Naive thymus-derived CD4-positive, alpha-beta T cell (primary cell): Measurements from ENCODE around the gene KPNA4. TPM values are rescaled to one million over a fixed set of nuclear protein-coding genes. Genes with fewer than 3 reads are reported as not detected.

ENCODE experiments used
- ATAC-seq: fragments of 150-1000 bp; cut with Tn5 transposase; 2 replicates; pipeline ENCODE4 v1.10.0; 2021; ENCODE audit warnings: mild to moderate bottlenecking, moderate library complexity
- CTCF ChIA-PET: fragments of 350-600 bp; sonication (Branson Sonifier 250); formaldehyde crosslinking; loops from one replicate; lab custom pipeline; 2021; ENCODE audit warnings: antibody characterized with exemption; lab: Charles Lee
- POLR2A ChIA-PET: fragments of 350-600 bp; sonication (Branson Sonifier 250); formaldehyde crosslinking; loops from one replicate; lab custom pipeline; 2021; ENCODE audit warnings: antibody characterized with exemption, inconsistent platforms; lab: Charles Lee
- DNase-seq, 9 donors: peaks; one replicate each; pipeline versions ENCODE4 v3.0.0 to v3.0.0-alpha.2; 2020 to 2022; ENCODE audit warnings: mixed read lengths in 1 of 9
- H3K27ac ChIP-seq: one replicate; pipeline ENCODE4 v1.7.0; 2013; ENCODE audit warnings: mild to moderate bottlenecking, low read depth, low read length, moderate library complexity
- H3K27me3 ChIP-seq, 2 donors: one replicate each; pipeline ENCODE4 v1.7.0; 2013; ENCODE audit warnings: low read length in 2 of 2, mild to moderate bottlenecking in 2 of 2, moderate library complexity in 2 of 2; ENCODE audit not compliant: control insufficient read depth in 2 of 2, insufficient read depth in 2 of 2
- H3K36me3 ChIP-seq, 3 experiments: 1 replicate in 2 of 3; 2 replicates in 1 of 3; pipeline ENCODE4 v1.7.0; 2013; ENCODE audit warnings: low read length in 3 of 3, mild to moderate bottlenecking in 3 of 3, moderate library complexity in 1 of 3; ENCODE audit not compliant: insufficient read depth in 3 of 3, control insufficient read depth in 2 of 3
- H3K4me1 ChIP-seq, 2 donors: one replicate each; pipeline ENCODE4 v1.7.0; 2013; ENCODE audit warnings: low read length in 2 of 2, mild to moderate bottlenecking in 2 of 2, moderate library complexity in 1 of 2; ENCODE audit not compliant: control insufficient read depth in 2 of 2, insufficient read depth in 2 of 2
- H3K4me3 ChIP-seq: 2 replicates; pipeline ENCODE4 v1.7.0; 2013; ENCODE audit warnings: mild to moderate bottlenecking, low read length
- H3K9me3 ChIP-seq, 3 experiments: 1 replicate in 2 of 3; 2 replicates in 1 of 3; pipeline ENCODE4 v1.7.0; 2013; ENCODE audit warnings: low read length in 3 of 3; ENCODE audit not compliant: control insufficient read depth in 2 of 3
- H3K27ac Mint-ChIP-seq, 9 donors: one replicate each; pipeline ENCODE4 v1.8.0; 2020 to 2022; ENCODE audit warnings: mixed read lengths in 9 of 9, mild to moderate bottlenecking in 8 of 9, moderate library complexity in 5 of 9, inconsistent platforms in 2 of 9
- H3K27me3 Mint-ChIP-seq, 5 donors: one replicate each; pipeline ENCODE4 v1.8.0; 2021 to 2022; ENCODE audit warnings: mixed read lengths in 5 of 5, mild to moderate bottlenecking in 1 of 5
- H3K36me3 Mint-ChIP-seq, 5 donors: one replicate each; pipeline ENCODE4 v1.8.0; 2020 to 2022; ENCODE audit warnings: mixed read lengths in 5 of 5, mild to moderate bottlenecking in 3 of 5, inconsistent platforms in 1 of 5
- H3K4me1 Mint-ChIP-seq, 7 donors: one replicate each; pipeline ENCODE4 v1.8.0; 2020 to 2022; ENCODE audit warnings: mixed read lengths in 7 of 7, mild to moderate bottlenecking in 3 of 7, inconsistent platforms in 1 of 7
- H3K4me3 Mint-ChIP-seq, 10 donors: one replicate each; pipeline ENCODE4 v1.8.0; 2020 to 2022; ENCODE audit warnings: mild to moderate bottlenecking in 10 of 10, mixed read lengths in 10 of 10, moderate library complexity in 6 of 10, inconsistent platforms in 2 of 10
- H3K9me3 Mint-ChIP-seq, 11 donors: one replicate each; pipeline ENCODE4 v1.8.0; 2020 to 2022; ENCODE audit warnings: mixed read lengths in 11 of 11, mild to moderate bottlenecking in 4 of 11, inconsistent platforms in 1 of 11, moderate library complexity in 1 of 11
- intact Hi-C, 2 donors: fragments of 100-400 bp; cut with micrococcal nuclease; formaldehyde crosslinking; loops; one replicate each; pipeline ENCODE4 v1.15.1; 2023
- polyA plus RNA-seq, 2 donors: library from polyadenylated mRNA; unstranded; fragments of 300-500 nt; fragmentation: Illumina TruSeq; gene quantifications; one replicate each; pipeline ENCODE4 v1.2.3, GENCODE V29; 2021
- total RNA-seq, 6 experiments: library from RNA in 5 of 6; stranded (reverse) in 5 of 6; gene quantifications; 1 replicate in 5 of 6; 2 replicates in 1 of 6; pipeline ENCODE4 v1.2.3 and lab custom pipeline; 2021 to 2026

KPNA4 gene
- total and polyA plus RNA-seq, 7 experiments from 2014 or later, result 5.9 to 55.4 (median 39.5) TPM

DNA sequence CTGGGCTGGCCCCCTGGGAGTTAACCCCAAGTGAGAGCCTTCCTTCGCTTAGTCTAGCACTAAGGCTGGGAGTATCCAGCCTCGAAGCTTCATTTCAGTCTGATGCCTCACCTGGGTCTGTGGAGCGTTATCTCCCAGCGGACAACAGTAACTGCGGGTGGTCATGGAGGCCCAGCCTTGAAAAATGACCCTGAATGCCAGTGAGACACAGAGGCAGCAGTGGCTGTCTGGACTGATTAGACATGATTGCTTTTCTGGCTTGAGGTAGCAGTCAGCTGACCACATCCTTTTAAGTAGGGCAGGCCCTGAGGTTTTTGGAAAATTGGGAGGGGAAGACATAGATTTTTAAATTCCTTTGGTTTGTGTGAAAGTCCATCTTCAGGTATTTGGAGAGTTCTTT, 87.6 kb downstream of the KPNA4 start:
- Mint-ChIP-seq H3K4me1 (no peaks in the 10 kb centered on the region), H3K27me3 (peaks cover 3 to 20% (median 12%) of the 10 kb centered on the region in 5 donors), H3K9me3 (peaks cover 0 to 2% (median 0%) of the 10 kb centered on the region in 11 donors), H3K27ac (no peak overlapping the region), H3K4me3 (no peak overlapping the region), H3K36me3 (no peaks in the 10 kb centered on the region)
- Histone ChIP-seq H3K36me3 (no peaks in the 10 kb centered on the region), H3K27me3 (no peaks in the 10 kb centered on the region), H3K27ac (no peak overlapping the region), H3K4me3 (no peak overlapping the region), H3K4me1 (no peaks in the 10 kb centered on the region), H3K9me3 (no peaks in the 10 kb centered on the region)
- intact Hi-C loops, result no loop called here
- DNase-seq (no peak), ATAC-seq (no peak)
- POLR2A ChIA-PET, result no interaction called here
- CTCF ChIA-PET, result no interaction called here

DNA sequence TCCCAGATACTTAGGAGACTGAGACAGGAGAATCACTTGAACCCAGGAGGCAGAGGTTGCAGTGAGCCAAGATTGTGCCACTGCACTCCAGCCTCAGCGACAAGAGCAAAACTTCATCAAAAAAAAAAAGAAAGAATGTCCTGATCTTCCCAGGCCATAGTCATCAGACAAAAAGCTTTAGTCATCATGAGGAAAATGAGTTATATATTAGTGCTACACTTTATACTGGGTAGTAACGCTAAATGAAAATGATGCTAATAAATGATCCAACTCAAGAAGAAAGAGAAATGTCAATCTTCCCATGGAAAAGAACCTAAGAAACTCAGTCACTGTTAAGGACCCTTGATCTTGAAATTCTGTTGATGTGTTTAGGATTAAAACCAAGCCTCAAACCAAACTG, 89.5 kb downstream of the KPNA4 start:
- no peaks in the 10 kb centered on the region for H3K4me1 Mint-ChIP-seq
- peaks cover 3 to 16% (median 8%) of the 10 kb centered on the region in 5 donors for H3K27me3 Mint-ChIP-seq
- Histone ChIP-seq H3K4me1 (no peaks in the 10 kb centered on the region), H3K9me3 (peaks cover 0 to 3% (median 0%) of the 10 kb centered on the region in 3 experiments), H3K36me3 (no peaks in the 10 kb centered on the region), H3K4me3 (no peak overlapping the region), H3K27me3 (no peaks in the 10 kb centered on the region), H3K27ac (no peak overlapping the region)
- H3K4me3 Mint-ChIP-seq, result no peak overlapping the region
- DNase-seq (no peak), ATAC-seq (no peak)
- intact Hi-C loops, result no loop called here
- ChIA-PET POLR2A (no interaction called here), CTCF (no interaction called here)
- peaks cover 0 to 6% (median 3%) of the 10 kb centered on the region in 11 donors for H3K9me3 Mint-ChIP-seq
- H3K36me3 Mint-ChIP-seq, result peaks cover 0 to 4% (median 0%) of the 10 kb centered on the region in 5 donors
- no peak overlapping the region for H3K27ac Mint-ChIP-seq

DNA sequence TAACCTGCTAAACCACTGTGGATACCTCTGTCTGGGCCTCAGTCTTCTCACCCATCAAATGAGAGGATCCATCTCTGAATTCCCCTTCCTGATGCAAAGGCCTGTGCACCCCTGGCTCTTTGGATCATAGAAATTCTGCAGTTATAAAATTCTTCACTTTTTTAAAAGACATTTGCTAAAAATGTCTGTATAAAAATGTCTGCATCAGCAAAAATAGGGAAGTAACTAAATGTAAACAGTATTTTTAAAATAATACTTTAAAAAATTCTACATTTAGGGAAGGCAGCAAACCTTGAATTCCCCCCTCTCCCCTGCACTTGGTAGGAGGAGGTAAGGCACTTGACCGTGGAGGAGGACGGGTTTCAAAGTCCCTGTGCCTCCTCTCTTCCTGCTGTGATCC, 90.2 kb downstream of the KPNA4 start:
- ChIA-PET CTCF (no interaction called here), POLR2A (no interaction called here)
- Histone ChIP-seq H3K27me3 (no peaks in the 10 kb centered on the region), H3K4me1 (no peaks in the 10 kb centered on the region), H3K9me3 (peaks cover 0 to 10% (median 0%) of the 10 kb centered on the region in 3 experiments), H3K4me3 (no peak overlapping the region), H3K36me3 (no peaks in the 10 kb centered on the region), H3K27ac (no peak overlapping the region)
- peaks cover 0 to 4% (median 0%) of the 10 kb centered on the region in 5 donors for H3K36me3 Mint-ChIP-seq
- H3K4me1 Mint-ChIP-seq, result no peaks in the 10 kb centered on the region
- peaks cover 0 to 12% (median 8%) of the 10 kb centered on the region in 11 donors for H3K9me3 Mint-ChIP-seq
- no peak overlapping the region for H3K27ac Mint-ChIP-seq
- DNase-seq (no peak), ATAC-seq (no peak)
- no peak overlapping the region for H3K4me3 Mint-ChIP-seq
- intact Hi-C loops, result no loop called here
- peaks cover 3 to 16% (median 7%) of the 10 kb centered on the region in 5 donors for H3K27me3 Mint-ChIP-seq

DNA sequence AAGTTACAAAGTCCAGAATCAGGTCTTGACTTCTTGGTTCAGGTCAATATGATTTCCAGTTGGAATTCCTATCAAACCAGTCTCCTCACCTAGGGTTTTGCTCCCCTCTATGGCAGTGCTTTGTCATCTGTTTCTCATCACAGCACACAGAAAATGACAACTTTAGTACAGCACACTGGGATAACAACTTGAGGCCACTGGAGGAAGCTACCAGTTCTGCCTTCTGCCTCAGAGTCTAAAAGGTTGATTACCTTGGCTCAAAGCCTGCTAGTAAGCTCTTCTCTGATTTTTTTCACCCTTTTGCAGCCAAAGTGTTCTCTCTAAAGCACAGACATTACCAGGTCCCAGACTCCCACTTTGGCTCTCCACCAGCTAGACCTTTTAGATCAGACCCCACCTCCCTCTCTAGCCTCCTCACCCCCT, 90.9 kb downstream of the KPNA4 start:
- intact Hi-C loops, result no loop called here
- POLR2A ChIA-PET, result no interaction called here
- Histone ChIP-seq H3K27ac (no peak overlapping the region), H3K36me3 (no peaks in the 10 kb centered on the region), H3K9me3 (peaks cover 0 to 12% (median 0%) of the 10 kb centered on the region in 3 experiments), H3K27me3 (no peaks in the 10 kb centered on the region), H3K4me1 (no peaks in the 10 kb centered on the region), H3K4me3 (no peak overlapping the region)
- no peak overlapping the region for H3K4me3 Mint-ChIP-seq
- peaks cover 0 to 9% (median 1%) of the 10 kb centered on the region in 5 donors for H3K36me3 Mint-ChIP-seq
- no peak for DNase-seq
- ATAC-seq, result no peak
- H3K9me3 Mint-ChIP-seq, result peaks cover 0 to 18% (median 15%) of the 10 kb centered on the region in 11 donors
- CTCF ChIA-PET, result interaction anchor here (0.5 kb wide), 1 partner anchor 216 kb away, joined by 4 read pairs; no protein-coding TSS in a partner anchor
- no peaks in the 10 kb centered on the region for H3K4me1 Mint-ChIP-seq
- H3K27me3 Mint-ChIP-seq, result peaks cover 0 to 21% (median 7%) of the 10 kb centered on the region in 5 donors
- H3K27ac Mint-ChIP-seq, result no peak overlapping the region

- intact Hi-C loops, result no loop called here
- H3K4me3 Mint-ChIP-seq, result no peak overlapping the region
- CTCF ChIA-PET, result no interaction called here
- H3K27ac Mint-ChIP-seq, result no peak overlapping the region
- H3K27ac ChIP-seq, result no peak overlapping the region
- peaks cover 0 to 20% (median 15%) of the 10 kb centered on the region in 11 donors for H3K9me3 Mint-ChIP-seq
- H3K9me3 ChIP-seq, result peaks cover 0 to 12% (median 0%) of the 10 kb centered on the region in 3 experiments
- no peaks in the 10 kb centered on the region for H3K27me3 ChIP-seq
- DNase-seq (no peak), ATAC-seq (no peak)
- H3K4me1 ChIP-seq, result no peaks in the 10 kb centered on the region
- no peaks in the 10 kb centered on the region for H3K4me1 Mint-ChIP-seq
- peaks cover 0 to 11% (median 1%) of the 10 kb centered on the region in 5 donors for H3K36me3 Mint-ChIP-seq
- H3K4me3 ChIP-seq, result no peak overlapping the region
- peaks cover 2 to 23% (median 10%) of the 10 kb centered on the region in 5 donors for H3K27me3 Mint-ChIP-seq
- POLR2A ChIA-PET, result no interaction called here
- no peaks in the 10 kb centered on the region for H3K36me3 ChIP-seq
These were observed 91.4 kb downstream of the KPNA4 start for GRCh38 chr3:160473978-160474377.

GRCh38 chr3:160473221-160473620, 92.2 kb downstream of the KPNA4 start:
- no peaks in the 10 kb centered on the region for H3K27me3 ChIP-seq
- Mint-ChIP-seq H3K4me1 (no peaks in the 10 kb centered on the region), H3K4me3 (no peak overlapping the region), H3K27ac (no peak overlapping the region), H3K9me3 (peaks cover 0 to 24% (median 15%) of the 10 kb centered on the region in 11 donors), H3K36me3 (peaks cover 0 to 13% (median 1%) of the 10 kb centered on the region in 5 donors), H3K27me3 (peaks cover 5 to 25% (median 14%) of the 10 kb centered on the region in 5 donors)
- peaks cover 0 to 12% (median 0%) of the 10 kb centered on the region in 3 experiments for H3K9me3 ChIP-seq
- no peak overlapping the region for H3K27ac ChIP-seq
- intact Hi-C loops, result no loop called here
- ChIA-PET CTCF (no interaction called here), POLR2A (no interaction called here)
- no peaks in the 10 kb centered on the region for H3K4me1 ChIP-seq
- ATAC-seq (no peak), DNase-seq (no peak)
- H3K36me3 ChIP-seq, result no peaks in the 10 kb centered on the region
- no peak overlapping the region for H3K4me3 ChIP-seq

- Histone ChIP-seq H3K27ac (no peak overlapping the region), H3K27me3 (peaks cover 0 to under 1% of the 10 kb centered on the region in 2 donors), H3K4me3 (no peak overlapping the region), H3K36me3 (no peaks in the 10 kb centered on the region), H3K4me1 (no peaks in the 10 kb centered on the region), H3K9me3 (peaks cover 0 to 12% (median 0%) of the 10 kb centered on the region in 3 experiments)
- DNase-seq, result no peak
- Mint-ChIP-seq H3K27me3 (peaks cover 6 to 24% (median 12%) of the 10 kb centered on the region in 5 donors), H3K36me3 (peaks cover 0 to 13% (median 1%) of the 10 kb centered on the region in 5 donors), H3K4me1 (no peaks in the 10 kb centered on the region), H3K9me3 (peaks cover 0 to 24% (median 15%) of the 10 kb centered on the region in 11 donors), H3K27ac (no peak overlapping the region), H3K4me3 (no peak overlapping the region)
- no peak for ATAC-seq
- ChIA-PET CTCF (no interaction called here), POLR2A (no interaction called here)
- intact Hi-C loops, result no loop called here
These were observed 93.0 kb downstream of the KPNA4 start for GRCh38 chr3:160472344-160472743.
